HepG2 (cell line): ENCODE results near the gene CAMK1. TPM values are rescaled to one million over a fixed set of nuclear protein-coding genes. Genes with fewer than 3 reads are reported as not detected.

ENCODE experiments used
- ATAC-seq: fragments of 200-7000 bp; cut with Tn5 transposase; 3 replicates; pipeline ENCODE4 v1.9.1; 2020; ENCODE audit warnings: mild to moderate bottlenecking, moderate library complexity
- BruUV-seq: library from RNA; stranded (reverse); fragments of 400-500 nt; replicated peaks from 2 replicates; lab custom pipeline; 2021; lab: Mats Ljungman, UMichigan
- CTCF ChIA-PET: fragments of 300-600 bp; formaldehyde crosslinking; extraction: SDS; loops from one replicate; lab custom pipeline; 2021; ENCODE audit warnings: low total read pairs, inconsistent platforms, low intra/inter-chr PET ratio; lab: Yijun Ruan, JAX
- POLR2A ChIA-PET: fragments of 350-600 bp; sonication (Branson Sonifier 250); formaldehyde crosslinking; loops from one replicate; lab custom pipeline; 2020; ENCODE audit warnings: antibody characterized with exemption, inconsistent platforms; lab: Yijun Ruan, JAX
- DNase-seq: peaks from one replicate; pipeline ENCODE4 v3.0.0-alpha.2; 2015; ENCODE audit warnings: low spot score
- FAIRE-seq: peaks from 3 replicates; lab custom pipeline; 2011; peaks lifted over from hg19 to GRCh38; lab: Jason Lieb, UNC
- H2AFZ ChIP-seq: one replicate; pipeline ENCODE4 v1.6.1; 2011; ENCODE audit warnings: low read length, inconsistent platforms
- H3K27ac ChIP-seq: fragments of 300-600 bp; 3 replicates; pipeline ENCODE4 v1.8.0; 2011; ENCODE audit warnings: mixed run types, mild to moderate bottlenecking, mixed read lengths, low read length, inconsistent platforms; ENCODE audit not compliant: insufficient read depth; ENCODE audit errors: extremely low read length
- H3K27me3 ChIP-seq, 2 experiments: fragments of 200-600 bp in 1 of 2; 2 replicates in 1 of 2; 3 replicates in 1 of 2; pipeline versions ENCODE4 v1.6.0 to v1.8.0; 2011; ENCODE audit warnings: low read length in 2 of 2, mild to moderate bottlenecking in 2 of 2, moderate library complexity in 2 of 2, inconsistent platforms in 1 of 2; ENCODE audit not compliant: insufficient read depth in 2 of 2, control insufficient read depth in 1 of 2
- H3K36me3 ChIP-seq, 2 experiments: fragments of 200-600 bp in 1 of 2; replicated peaks in 1 of 2; 2 replicates in 1 of 2; 3 replicates in 1 of 2; pipeline versions ENCODE4 v1.5.1 to v1.8.0; 2011; ENCODE audit warnings: low read length in 2 of 2, inconsistent platforms in 1 of 2; ENCODE audit not compliant: insufficient read depth in 2 of 2, control insufficient read depth in 1 of 2
- H3K4me1 ChIP-seq: 2 replicates; pipeline ENCODE4 v1.5.1; 2012; ENCODE audit warnings: low read length, inconsistent platforms; ENCODE audit not compliant: insufficient read depth
- H3K4me2 ChIP-seq: 2 replicates; pipeline ENCODE4 v1.6.0; 2011; ENCODE audit warnings: low read depth, low read length, inconsistent platforms
- H3K4me3 ChIP-seq, 3 experiments: fragments of 200-600 bp in 1 of 3; sonication (generic), shearing (Covaris generic) in 1 of 3; replicated peaks in 1 of 3; 2 replicates each; pipeline ENCODE4 v1.5.1; 2011 to 2016; ENCODE audit warnings: low read length in 3 of 3, inconsistent platforms in 2 of 3, low read depth in 2 of 3, mild to moderate bottlenecking in 2 of 3, control low read depth in 1 of 3, mixed read lengths in 1 of 3; ENCODE audit not compliant: insufficient read depth in 1 of 3
- H3K79me2 ChIP-seq: one replicate; pipeline ENCODE4 v1.6.1; 2011; ENCODE audit warnings: low read length, inconsistent platforms; ENCODE audit not compliant: insufficient read depth
- H3K9ac ChIP-seq: 2 replicates; pipeline ENCODE4 v1.6.0; 2011; ENCODE audit warnings: mild to moderate bottlenecking, low read depth, low read length, inconsistent platforms; ENCODE audit not compliant: insufficient read depth
- H3K9me3 ChIP-seq: 2 replicates; pipeline ENCODE4 v1.5.1; 2012; ENCODE audit warnings: mild to moderate bottlenecking, low read length
- H4K20me1 ChIP-seq: 2 replicates; pipeline ENCODE4 v1.6.0; 2011; ENCODE audit warnings: inconsistent platforms, mild to moderate bottlenecking, low read length, moderate library complexity; ENCODE audit not compliant: insufficient read depth
- FOXK1 ChIP-seq: sonication (generic); formaldehyde crosslinking; IDR thresholded peaks from 2 replicates; pipeline ENCODE4 v1.4.0; 2020; ENCODE audit warnings: low read depth, missing genetic modification reagents, borderline replicate concordance
- GTF2F1 ChIP-seq: fragments of 150-350 bp; IDR thresholded peaks from 2 replicates; pipeline ENCODE4 v1.6.1; 2014; ENCODE audit warnings: low read length
- HNRNPL ChIP-seq: fragments of 200-400 bp; formaldehyde crosslinking; IDR thresholded peaks from 2 replicates; pipeline ENCODE4 v1.6.1; 2017; ENCODE audit warnings: mild to moderate bottlenecking, low read depth, low read length
- JARID2 ChIP-seq: sonication (generic); formaldehyde crosslinking; IDR thresholded peaks from 2 replicates; pipeline ENCODE4 v1.8.1; 2023; ENCODE audit warnings: missing genetic modification reagents, inconsistent platforms; ENCODE audit not compliant: insufficient replicate concordance
- PCBP1 ChIP-seq: fragments of 200-400 bp; formaldehyde crosslinking; IDR thresholded peaks from 2 replicates; pipeline ENCODE4 v1.6.1; 2017; ENCODE audit warnings: mild to moderate bottlenecking, low read depth, low read length, borderline replicate concordance
- SCMH1 ChIP-seq: sonication (generic); formaldehyde crosslinking; IDR thresholded peaks from 2 replicates; pipeline ENCODE4 v1.9.0; 2021; ENCODE audit warnings: missing genetic modification reagents, mild to moderate bottlenecking, borderline replicate concordance
- ZBTB4 ChIP-seq: sonication (generic); formaldehyde crosslinking; IDR thresholded peaks from 2 replicates; pipeline ENCODE4 v1.4.0; 2020; ENCODE audit warnings: missing genetic modification reagents, mild to moderate bottlenecking, borderline replicate concordance
- ZKSCAN1 ChIP-seq: fragments of 150-350 bp; IDR thresholded peaks from 2 replicates; pipeline ENCODE4 v1.6.1; 2014; ENCODE audit warnings: low read length
- ZNF256 ChIP-seq: sonication (generic); formaldehyde crosslinking; conservative IDR thresholded peaks from 2 replicates; pipeline ENCODE4 v1.4.0; 2020; ENCODE audit warnings: missing genetic modification reagents
- ZNF44 ChIP-seq: sonication (generic); formaldehyde crosslinking; IDR thresholded peaks from 2 replicates; pipeline ENCODE4 v1.5.1; 2020; ENCODE audit warnings: mild to moderate bottlenecking, missing genetic modification reagents
- WGBS: methylation state at CpG from one replicate; pipeline ENCODE4 v1.1.6; 2017; ENCODE audit warnings: low lambda C conversion rate; 5-methylcytosine and 5-hydroxymethylcytosine counted together
- in situ Hi-C: cut with HindIII; loops from 2 replicates; pipeline ENCODE4 v1.10.0; 2017; ENCODE audit warnings: low pct_unique_long_range_greater_than_20kb; ENCODE audit not compliant: extremely low pct_ligation_motif_present
- intact Hi-C: fragments of 100-400 bp; cut with micrococcal nuclease; formaldehyde crosslinking; loops from one replicate; pipeline ENCODE4 v1.10.0; 2022; ENCODE audit not compliant: unreplicated experiment
- polyA plus RNA-seq, 8 experiments: library from polyadenylated mRNA; depleted of rRNA in 3 of 8; stranded (reverse) in 7 of 8; unstranded in 1 of 8; fragments of >200 nt; fragmentation: Illumina TruSeq in 4 of 8; extraction: Trizol in 4 of 8; gene quantifications; 2 replicates each; pipeline versions ENCODE4 v1.2.1 to v1.2.3, GENCODE V29; 2011 to 2016; ENCODE audit warnings: low read depth in 4 of 8, missing spikeins in 1 of 8, mixed read lengths in 1 of 8; ENCODE audit not compliant: insufficient read depth in 1 of 8
- total RNA-seq, 5 experiments: library from RNA; depleted of rRNA; stranded (reverse); fragments of >200 nt; fragmentation: Illumina TruSeq; extraction: Trizol; gene quantifications; 2 replicates each; pipeline ENCODE4 v1.2.3, GENCODE V29; 2016; ENCODE audit warnings: low read depth in 1 of 5
- TF ChIP-seq, protein P1 (sequence below): sonication (generic); formaldehyde crosslinking; IDR thresholded peaks from 2 replicates; pipeline ENCODE4 v1.4.0; 2020; ENCODE audit warnings: mild to moderate bottlenecking, missing genetic modification reagents
- TF ChIP-seq, protein P2 (sequence below): sonication (generic); formaldehyde crosslinking; conservative IDR thresholded peaks from 2 replicates; pipeline ENCODE4 v1.8.0; 2022; ENCODE audit warnings: mild to moderate bottlenecking, moderate library complexity, missing genetic modification reagents

The CAMK1 gene
- total and polyA plus RNA-seq, 2 of the 13 experiments (the other 11 are each of a cell fraction or from before 2014, with no cell fraction given) = 26.4 to 53.3 TPM

GRCh38 chr3:9770276-9770812 lies 597 bp upstream of the CAMK1 start:
- Histone ChIP-seq H3K9me3 (no peaks in the 10 kb centered on the region), H3K4me1 (peaks cover 39% of the 10 kb centered on the region), H3K9ac (peak overlapping the region; percentile 84), H2AFZ (no peak overlapping the region), H3K79me2 (peaks cover 13% of the 10 kb centered on the region), H3K27me3 (no peaks in the 10 kb centered on the region; a peak in 1 of 5 replicates), H4K20me1 (no peaks in the 10 kb centered on the region), H3K36me3 (peaks cover 4 to 11% of the 10 kb centered on the region in 2 experiments; a peak in 3 of 5 replicates), H3K4me3 (peak overlapping the region; percentile 68 to 92 (median 76)), H3K27ac (peak overlapping the region; percentile 57), H3K4me2 (peak overlapping the region; percentile 99)
- in situ Hi-C loops (no loop called here), intact Hi-C loops (no loop called here)
- 2% methylated on average over 15 of the region's 15 CpGs for WGBS
- CTCF ChIA-PET = no interaction called here
- FAIRE-seq (no peak), ATAC-seq (peak; percentile 22), DNase-seq (peak; percentile 74)
- POLR2A ChIA-PET = interaction anchor here (0.7 to 5.3 kb wide), 7 partner anchors 12 to 407 kb away, joined by 3 to 50 read pairs (median 6); partner anchors contain the start of genes ARPC4, BRPF1, OGG1 and TADA3
- BruUV-seq = TSS peak; percentile 35
- TF ChIP-seq ZNF44 (CRISPR knock-in tag) (no peak), FOXK1 (CRISPR knock-in tag) (no peak), JARID2 (CRISPR knock-in tag) (no peak), HNRNPL (no peak), ZKSCAN1 (no peak), ZNF256 (CRISPR knock-in tag) (no peak), SCMH1 (CRISPR knock-in tag) (no peak), ZBTB4 (CRISPR knock-in tag) (no peak), PCBP1 (0 out of 2 replicates have a peak, but pooled peaks have one; percentile 41), GTF2F1 (0 out of 2 replicates have a peak, but pooled peaks have one; percentile 62)
- TF ChIP-seq, protein P1, sequence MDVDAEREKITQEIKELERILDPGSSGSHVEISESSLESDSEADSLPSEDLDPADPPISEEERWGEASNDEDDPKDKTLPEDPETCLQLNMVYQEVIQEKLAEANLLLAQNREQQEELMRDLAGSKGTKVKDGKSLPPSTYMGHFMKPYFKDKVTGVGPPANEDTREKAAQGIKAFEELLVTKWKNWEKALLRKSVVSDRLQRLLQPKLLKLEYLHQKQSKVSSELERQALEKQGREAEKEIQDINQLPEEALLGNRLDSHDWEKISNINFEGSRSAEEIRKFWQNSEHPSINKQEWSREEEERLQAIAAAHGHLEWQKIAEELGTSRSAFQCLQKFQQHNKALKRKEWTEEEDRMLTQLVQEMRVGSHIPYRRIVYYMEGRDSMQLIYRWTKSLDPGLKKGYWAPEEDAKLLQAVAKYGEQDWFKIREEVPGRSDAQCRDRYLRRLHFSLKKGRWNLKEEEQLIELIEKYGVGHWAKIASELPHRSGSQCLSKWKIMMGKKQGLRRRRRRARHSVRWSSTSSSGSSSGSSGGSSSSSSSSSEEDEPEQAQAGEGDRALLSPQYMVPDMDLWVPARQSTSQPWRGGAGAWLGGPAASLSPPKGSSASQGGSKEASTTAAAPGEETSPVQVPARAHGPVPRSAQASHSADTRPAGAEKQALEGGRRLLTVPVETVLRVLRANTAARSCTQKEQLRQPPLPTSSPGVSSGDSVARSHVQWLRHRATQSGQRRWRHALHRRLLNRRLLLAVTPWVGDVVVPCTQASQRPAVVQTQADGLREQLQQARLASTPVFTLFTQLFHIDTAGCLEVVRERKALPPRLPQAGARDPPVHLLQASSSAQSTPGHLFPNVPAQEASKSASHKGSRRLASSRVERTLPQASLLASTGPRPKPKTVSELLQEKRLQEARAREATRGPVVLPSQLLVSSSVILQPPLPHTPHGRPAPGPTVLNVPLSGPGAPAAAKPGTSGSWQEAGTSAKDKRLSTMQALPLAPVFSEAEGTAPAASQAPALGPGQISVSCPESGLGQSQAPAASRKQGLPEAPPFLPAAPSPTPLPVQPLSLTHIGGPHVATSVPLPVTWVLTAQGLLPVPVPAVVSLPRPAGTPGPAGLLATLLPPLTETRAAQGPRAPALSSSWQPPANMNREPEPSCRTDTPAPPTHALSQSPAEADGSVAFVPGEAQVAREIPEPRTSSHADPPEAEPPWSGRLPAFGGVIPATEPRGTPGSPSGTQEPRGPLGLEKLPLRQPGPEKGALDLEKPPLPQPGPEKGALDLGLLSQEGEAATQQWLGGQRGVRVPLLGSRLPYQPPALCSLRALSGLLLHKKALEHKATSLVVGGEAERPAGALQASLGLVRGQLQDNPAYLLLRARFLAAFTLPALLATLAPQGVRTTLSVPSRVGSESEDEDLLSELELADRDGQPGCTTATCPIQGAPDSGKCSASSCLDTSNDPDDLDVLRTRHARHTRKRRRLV (CRISPR knock-in tag) = no peak
- TF ChIP-seq, protein P2, sequence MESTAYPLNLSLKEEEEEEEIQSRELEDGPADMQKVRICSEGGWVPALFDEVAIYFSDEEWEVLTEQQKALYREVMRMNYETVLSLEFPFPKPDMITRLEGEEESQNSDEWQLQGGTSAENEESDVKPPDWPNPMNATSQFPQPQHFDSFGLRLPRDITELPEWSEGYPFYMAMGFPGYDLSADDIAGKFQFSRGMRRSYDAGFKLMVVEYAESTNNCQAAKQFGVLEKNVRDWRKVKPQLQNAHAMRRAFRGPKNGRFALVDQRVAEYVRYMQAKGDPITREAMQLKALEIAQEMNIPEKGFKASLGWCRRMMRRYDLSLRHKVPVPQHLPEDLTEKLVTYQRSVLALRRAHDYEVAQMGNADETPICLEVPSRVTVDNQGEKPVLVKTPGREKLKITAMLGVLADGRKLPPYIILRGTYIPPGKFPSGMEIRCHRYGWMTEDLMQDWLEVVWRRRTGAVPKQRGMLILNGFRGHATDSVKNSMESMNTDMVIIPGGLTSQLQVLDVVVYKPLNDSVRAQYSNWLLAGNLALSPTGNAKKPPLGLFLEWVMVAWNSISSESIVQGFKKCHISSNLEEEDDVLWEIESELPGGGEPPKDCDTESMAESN (CRISPR knock-in tag) = no peak
